ENCODE data around the gene THPO.
"Not testable (repeated sequence)": the region's sequence is repeated elsewhere in the genome, so short reads cannot be mapped to it uniquely, and the experiment has no call there.

Gene THPO

GRCh38 chr3:184349563-184350470 is 28.2 kb downstream of the THPO start:
- no peak for DNase-seq (ENCODE audit: low read depth in 3 of 3)

- no peak for DNase-seq (ENCODE audit: low read depth in 3 of 3)
These were observed 30.0 kb downstream of the THPO start for GRCh38 chr3:184348057-184348382.

DNA sequence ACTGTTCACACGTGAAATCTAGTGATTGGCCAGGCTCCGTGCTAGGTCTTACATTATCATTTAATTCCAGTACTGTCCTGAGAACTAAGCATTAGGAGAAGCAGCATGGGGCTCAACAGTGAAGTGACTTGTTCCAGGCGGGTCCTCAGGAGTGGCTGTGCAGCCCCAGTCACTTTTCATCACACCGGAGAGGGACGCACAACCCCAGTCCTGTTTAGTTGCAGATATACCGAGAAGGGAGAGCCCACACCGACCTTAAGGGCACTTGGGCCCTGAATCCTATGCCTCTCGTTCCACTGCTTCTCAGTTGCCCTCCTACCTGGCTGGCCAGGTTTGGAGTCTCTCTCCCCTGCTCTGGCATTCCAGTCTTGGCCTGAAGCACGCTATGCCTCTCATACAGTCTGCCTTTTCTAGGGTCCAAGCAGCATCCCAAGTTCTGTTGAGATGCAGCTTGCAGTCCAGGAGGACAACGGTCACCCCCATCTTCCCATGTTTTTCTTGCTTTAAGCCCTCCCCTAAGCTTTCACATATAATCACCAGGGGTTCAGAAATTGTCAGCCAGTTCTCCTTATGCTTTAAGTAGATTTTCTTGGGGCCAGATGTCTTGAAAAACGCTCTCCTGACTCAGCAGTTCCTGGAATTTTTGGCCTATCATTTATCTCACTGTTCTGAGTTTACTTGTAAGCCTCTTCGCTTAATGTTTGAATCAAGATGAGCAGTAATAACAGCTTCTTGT is 30.5 kb downstream of the THPO start:
- no peak for DNase-seq (ENCODE audit: low read depth in 3 of 3)

- no peak for DNase-seq (ENCODE audit: low read depth in 3 of 3)
These were observed 31.4 kb downstream of the THPO start for GRCh38 chr3:184346480-184347190.

DNA sequence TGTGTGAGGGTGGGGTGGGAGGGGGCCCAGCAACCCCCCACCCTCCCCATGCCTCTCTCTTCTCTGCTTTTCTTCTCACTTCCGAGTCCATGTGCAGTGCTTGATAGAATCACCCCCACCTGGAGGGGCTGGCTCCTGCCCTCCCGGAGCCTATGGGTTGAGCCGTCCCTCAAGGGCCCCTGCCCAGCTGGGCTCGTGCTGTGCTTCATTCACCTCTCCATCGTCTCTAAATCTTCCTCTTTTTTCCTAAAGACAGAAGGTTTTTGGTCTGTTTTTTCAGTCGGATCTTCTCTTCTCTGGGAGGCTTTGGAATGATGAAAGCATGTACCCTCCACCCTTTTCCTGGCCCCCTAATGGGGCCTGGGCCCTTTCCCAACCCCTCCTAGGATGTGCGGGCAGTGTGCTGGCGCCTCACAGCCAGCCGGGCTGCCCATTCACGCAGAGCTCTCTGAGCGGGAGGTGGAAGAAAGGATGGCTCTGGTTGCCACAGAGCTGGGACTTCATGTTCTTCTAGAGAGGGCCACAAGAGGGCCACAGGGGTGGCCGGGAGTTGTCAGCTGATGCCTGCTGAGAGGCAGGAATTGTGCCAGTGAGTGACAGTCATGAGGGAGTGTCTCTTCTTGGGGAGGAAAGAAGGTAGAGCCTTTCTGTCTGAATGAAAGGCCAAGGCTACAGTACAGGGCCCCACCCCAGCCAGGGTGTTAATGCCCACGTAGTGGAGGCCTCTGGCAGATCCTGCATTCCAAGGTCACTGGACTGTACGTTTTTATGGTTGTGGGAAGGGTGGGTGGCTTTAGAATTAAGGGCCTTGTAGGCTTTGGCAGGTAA is 32.5 kb downstream of the THPO start:
- DNase-seq (ENCODE audit: low read depth in 3 of 3) = no peak

DNA sequence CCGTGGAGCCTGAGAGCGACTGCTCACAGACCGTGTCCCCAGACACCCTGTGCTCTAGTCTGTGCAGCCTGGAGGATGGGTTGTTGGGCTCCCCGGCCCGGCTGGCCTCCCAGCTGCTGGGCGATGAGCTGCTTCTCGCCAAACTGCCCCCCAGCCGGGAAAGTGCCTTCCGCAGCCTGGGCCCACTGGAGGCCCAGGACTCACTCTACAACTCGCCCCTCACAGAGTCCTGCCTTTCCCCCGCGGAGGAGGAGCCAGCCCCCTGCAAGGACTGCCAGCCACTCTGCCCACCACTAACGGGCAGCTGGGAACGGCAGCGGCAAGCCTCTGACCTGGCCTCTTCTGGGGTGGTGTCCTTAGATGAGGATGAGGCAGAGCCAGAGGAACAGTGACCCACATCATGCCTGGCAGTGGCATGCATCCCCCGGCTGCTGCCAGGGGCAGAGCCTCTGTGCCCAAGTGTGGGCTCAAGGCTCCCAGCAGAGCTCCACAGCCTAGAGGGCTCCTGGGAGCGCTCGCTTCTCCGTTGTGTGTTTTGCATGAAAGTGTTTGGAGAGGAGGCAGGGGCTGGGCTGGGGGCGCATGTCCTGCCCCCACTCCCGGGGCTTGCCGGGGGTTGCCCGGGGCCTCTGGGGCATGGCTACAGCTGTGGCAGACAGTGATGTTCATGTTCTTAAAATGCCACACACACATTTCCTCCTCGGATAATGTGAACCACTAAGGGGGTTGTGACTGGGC is 33.3 kb downstream of the THPO start:
- no peak for DNase-seq (ENCODE audit: low read depth in 3 of 3)

DNA sequence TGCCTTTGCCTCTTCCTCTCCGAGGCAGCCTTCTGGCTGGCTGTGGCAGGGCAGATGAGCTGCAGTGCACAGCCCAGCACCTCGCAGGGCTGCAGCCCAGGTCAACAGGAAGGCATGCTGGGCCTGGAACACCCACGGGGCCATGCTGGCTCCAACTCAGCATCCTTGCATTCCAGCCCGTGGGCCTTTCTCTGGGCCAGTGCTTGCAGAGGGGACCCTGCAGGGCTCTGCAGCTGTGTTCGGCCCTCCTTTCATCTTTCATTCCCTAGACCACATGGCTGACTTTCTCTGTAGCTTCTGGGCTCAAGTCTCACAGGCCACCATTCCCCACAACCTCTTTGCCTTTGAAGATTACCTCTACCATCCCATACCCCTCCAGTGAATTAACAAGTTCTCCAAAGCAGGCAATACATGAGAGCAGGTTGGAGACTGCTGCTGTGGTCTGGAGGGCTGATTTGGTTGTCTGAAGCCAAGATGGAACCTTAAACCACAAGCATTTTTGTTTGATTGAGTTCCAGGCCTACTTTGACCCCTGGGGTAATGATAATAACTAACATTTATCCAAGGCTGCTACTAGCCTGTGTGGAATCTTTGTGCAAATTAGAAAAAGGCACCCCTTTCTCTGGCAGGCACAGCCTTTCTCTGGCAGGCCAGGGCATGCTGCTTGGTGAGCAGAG is 34.7 kb downstream of the THPO start:
- DNase-seq (ENCODE audit: low read depth in 3 of 3) = no peak

DNA sequence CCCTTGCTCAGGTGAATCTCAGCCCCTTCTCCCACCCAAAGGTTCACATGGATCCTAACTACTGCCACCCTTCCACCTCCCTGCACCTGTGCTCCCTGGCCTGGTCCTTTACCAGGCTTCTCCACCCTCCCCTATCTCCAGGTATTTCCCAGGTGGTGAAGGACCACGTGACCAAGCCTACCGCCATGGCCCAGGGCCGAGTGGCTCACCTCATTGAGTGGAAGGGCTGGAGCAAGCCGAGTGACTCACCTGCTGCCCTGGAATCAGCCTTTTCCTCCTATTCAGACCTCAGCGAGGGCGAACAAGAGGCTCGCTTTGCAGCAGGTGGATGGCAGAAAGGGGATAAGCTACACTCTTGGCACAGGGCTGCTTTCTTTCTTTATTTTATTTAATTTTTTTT is 36.1 kb downstream of the THPO start:
- DNase-seq (ENCODE audit: low read depth in 3 of 3) = no peak

DNA sequence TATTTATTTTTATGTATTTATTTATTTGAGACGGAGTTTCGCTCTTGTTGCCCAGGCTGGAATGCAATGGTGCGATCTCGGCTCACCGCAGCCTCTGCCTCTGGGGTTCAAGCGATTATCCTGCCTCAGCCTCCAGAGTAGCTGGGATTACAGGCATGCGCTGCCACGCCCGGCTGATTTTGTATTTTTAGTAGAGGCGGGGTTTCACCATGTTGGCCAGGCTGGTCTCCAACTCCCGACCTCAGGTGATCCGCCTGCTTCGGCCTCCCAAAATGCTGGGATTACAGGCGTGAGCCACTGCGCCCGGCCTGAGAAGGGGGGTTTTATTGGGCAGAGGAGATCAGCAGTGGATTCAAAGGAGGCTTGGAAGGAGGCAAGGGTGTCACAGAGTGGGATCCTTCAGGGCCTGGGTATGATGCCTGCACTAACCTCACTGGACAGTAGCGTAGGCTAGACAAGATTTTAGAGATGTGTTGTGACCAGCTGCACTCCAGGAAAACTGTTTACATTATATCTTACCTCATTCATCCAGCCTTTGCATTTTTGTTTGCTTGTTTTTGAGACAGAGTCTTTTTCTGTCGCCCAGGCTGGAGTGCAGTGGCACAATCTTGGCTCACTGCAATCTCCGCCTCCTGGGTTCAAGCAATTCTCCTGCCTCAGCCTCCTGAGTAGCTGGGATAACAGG is 38.4 kb downstream of the THPO start:
- DNase-seq (ENCODE audit: low read depth in 3 of 3) = not testable (repeated sequence)

DNA sequence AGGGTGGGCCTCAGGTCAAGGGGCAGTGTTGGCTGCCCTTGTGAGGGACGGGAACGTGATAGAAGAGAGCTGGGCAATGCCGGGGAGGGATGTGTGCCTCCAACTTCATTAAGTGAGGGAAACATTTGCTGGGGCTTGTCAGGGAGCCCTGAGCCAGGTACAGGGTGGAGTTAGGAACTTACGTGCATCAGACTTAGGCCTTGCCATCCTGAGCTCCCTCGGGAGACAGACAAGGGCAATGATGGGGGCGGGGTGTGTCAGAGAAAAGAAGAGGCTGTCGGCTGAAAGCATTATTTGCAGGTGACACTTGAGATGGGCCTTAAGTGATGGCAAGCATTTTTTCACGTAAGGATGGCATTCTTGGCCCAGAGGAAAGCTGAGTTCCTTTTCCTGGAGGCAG is 39.0 kb downstream of the THPO start:
- no peak for DNase-seq (ENCODE audit: low read depth in 3 of 3)

DNA sequence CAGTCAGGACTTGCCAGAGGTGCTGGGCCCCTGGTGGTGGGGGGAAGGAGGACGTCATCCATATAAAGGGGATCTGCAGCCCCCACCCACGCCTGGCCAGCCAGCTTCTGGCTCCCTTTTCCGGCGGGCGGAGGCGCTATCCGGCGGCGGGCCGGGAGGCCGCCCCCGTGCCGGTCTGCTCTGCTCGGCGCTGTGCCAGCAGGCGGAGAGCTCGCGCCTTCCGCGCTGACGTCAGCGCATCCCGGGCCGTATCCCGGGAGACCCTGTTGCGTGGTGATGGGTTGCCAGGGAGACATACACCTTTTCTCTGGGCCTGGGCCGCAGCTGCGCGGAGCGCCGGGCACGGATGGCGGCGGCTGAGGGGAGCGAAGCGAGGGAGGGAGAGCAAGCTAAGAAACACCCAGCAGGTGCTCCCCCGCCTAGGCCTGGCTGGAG is 39.5 kb downstream of the THPO start:
- no peak for DNase-seq (ENCODE audit: low read depth in 3 of 3)

DNA sequence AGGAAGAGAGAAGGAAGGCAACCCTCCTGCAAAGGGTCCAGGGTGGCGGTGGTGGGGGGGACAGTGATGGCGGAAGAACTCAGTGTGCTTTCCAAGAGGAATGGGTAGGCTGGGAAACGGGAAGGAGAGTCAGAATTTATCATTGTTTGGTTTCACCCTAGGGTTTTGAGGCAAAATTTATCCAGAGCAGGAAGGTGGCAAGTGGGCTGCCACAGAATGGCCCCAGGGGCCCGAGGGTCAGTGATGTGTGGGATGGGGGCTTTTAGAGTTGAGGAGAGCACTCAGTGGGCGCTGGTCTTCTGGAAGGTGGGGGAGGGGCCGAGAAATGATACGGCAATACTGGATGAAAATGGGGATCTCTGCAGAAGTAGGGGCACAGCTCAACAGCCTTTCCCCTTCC is 40.0 kb downstream of the THPO start:
- DNase-seq (ENCODE audit: low read depth in 3 of 3) = no peak

DNA sequence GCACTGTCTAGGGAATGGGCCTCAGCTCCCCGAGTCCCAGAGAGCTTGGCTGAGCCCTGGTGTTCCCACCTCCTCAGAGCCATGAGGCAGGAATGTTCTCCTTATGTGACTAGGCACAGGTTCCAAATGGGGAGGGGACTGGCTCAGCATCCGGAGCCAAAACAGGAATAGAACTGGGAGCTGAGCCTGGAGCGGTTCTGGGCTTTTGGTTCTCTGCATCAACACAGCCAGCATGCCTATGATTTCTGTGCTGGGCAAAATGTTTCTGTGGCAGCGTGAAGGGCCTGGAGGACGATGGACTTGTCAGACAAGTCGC is 40.6 kb downstream of the THPO start, which contains the start of gene FAM131A:
TSS of gene FAM131A (plus strand) at position 202 of the 316 bp plus-strand sequence. CDS start at position 233, 31 bp downstream.
- DNase-seq (ENCODE audit: low read depth in 3 of 3) = no peak

DNA sequence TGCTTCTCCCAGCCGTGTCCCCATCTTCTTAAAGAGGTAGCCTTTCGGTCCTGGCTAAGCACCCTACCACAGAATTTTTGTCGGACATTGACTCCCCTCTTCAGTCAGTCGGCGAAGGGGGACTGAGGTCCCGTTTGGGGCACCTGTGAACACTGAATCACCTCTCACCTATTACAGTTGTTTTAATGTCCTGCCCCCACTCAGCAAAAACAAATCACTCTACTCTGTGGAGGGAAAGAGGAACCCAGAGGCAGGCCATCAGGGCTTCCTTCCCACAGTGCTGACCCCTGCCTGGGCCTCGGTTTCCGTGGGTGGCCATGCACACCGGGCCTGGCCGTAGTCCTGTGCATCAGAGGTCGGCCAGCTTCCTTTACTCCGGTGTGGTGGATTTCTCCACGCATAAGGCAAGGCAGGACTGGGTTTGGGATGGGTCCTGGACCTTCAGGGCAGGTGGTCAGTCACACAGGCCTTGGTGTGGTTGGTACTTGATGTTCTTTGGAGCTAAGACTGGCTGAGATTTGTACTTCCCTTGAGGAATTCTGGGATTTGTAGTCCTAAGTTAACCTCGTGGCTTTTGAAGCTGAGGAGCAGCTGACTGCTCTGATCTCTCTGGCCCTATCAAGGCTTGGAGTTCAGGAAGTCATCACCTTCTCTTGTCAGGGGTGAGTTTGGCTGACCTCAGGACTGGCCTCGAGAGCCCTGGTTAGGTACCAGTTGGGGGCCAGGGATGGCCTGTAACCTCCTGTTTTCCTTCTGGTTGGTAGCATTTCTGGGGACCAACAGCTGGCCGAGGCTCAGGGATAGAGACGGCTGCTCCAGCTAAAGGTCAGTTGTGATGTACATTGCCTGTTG is 41.2 kb downstream of the THPO start:
- DNase-seq (ENCODE audit: low read depth in 3 of 3) = no peak

DNA sequence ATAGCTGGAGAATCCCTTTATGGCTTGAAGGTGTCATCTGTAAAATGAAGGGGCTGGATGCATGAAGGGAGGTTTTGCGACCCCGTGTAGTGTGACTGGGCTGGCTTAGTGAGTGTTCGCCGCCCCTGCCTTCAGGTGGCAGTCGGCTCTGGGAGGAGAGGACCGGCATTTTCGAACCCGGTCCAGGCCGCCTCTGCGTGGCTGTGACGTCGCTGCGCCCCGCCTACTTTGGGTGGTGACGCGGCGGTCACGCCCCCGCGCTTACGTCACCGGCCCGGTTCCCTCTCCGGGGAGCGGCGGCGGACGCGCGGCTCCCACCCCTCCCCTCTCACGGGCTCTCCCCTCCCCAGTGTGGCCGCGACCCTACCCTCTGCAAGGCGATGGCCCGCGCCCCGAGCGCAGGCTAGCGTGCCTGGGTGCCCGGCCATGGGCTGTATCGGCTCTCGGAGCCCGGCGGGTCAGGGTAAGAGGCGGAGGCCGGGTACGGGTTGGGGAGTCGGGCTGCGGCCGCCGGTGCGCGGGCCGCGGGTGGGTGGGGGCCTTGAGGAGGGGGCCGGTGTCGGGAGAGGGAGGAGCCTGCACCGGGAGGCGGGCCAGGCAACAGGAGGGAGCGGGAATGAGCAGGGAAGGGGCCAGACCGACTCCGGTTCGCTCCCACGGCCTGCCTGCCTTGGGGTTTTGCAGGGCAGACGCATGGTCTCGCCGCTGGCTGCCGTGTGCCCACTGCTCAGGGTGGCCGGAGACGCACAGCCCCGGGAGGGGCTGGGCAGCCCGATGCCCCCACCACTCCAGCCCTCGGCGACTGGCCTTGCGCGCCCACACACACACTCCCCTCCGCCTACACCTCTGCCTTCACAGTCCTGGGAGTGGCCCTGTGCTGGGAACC is 42.1 kb downstream of the THPO start:
- DNase-seq (ENCODE audit: low read depth in 3 of 3) = peak; percentile 75 to 86 (median 84)

DNA sequence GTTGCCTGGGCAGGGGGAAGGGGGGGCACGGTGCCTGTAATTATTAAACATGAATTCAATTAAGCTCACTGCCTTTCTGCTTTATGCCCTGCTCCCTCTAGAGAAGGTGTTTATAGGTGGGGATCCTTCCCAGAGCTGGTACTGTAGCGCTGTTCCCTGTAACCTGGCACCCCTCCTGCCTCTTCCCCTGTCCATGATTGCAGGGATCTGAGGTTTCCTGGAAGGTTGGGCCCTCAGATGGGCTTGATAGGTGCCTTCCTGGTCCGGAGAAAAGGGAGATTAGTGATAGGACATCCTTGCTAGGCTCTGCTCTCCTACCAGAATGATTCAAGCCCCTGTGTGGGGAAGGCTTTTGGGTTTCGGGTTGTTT is 42.7 kb downstream of the THPO start:
- no peak for DNase-seq (ENCODE audit: low read depth in 3 of 3)

GRCh38 chr3:184334470-184335158 is 43.4 kb downstream of the THPO start:
- peak in 1 of 3 experiments; percentile 34 for DNase-seq (ENCODE audit: low read depth in 3 of 3)
